Endodermal cell (in vitro differentiated cells): ENCODE data around the gene HNF1B. TPM values are rescaled to one million over a fixed set of nuclear protein-coding genes. Genes with fewer than 3 reads are reported as not detected.
A peak's percentile ranks its signal among the peaks of the same experiment; 100 is the strongest.

Experiments used
- DNase-seq: peaks from one replicate; pipeline ENCODE4 v3.0.0-alpha.2; 2017
- H3K27ac ChIP-seq: 2 replicates; pipeline ENCODE4 v1.5.1; 2013; ENCODE audit warnings: mild to moderate bottlenecking, low read depth, low read length, moderate library complexity
- H3K27me3 ChIP-seq: 2 replicates; pipeline ENCODE4 v1.6.1; 2013; ENCODE audit warnings: mild to moderate bottlenecking, low read length, moderate library complexity; ENCODE audit not compliant: insufficient read depth, control insufficient read depth, poor library complexity, severe bottlenecking
- H3K36me3 ChIP-seq: 2 replicates; pipeline ENCODE4 v1.7.0; 2013; ENCODE audit warnings: mild to moderate bottlenecking, low read length, moderate library complexity; ENCODE audit not compliant: control insufficient read depth, insufficient read depth
- H3K4me1 ChIP-seq: one replicate; pipeline ENCODE4 v1.7.0; 2013; ENCODE audit warnings: low read length; ENCODE audit not compliant: control insufficient read depth, insufficient read depth
- H3K4me3 ChIP-seq: 2 replicates; pipeline ENCODE4 v1.5.1; 2013; ENCODE audit warnings: mild to moderate bottlenecking, low read length, moderate library complexity
- H3K9ac ChIP-seq: 2 replicates; pipeline ENCODE4 v1.6.1; 2013; ENCODE audit warnings: mild to moderate bottlenecking, low read length, moderate library complexity; ENCODE audit not compliant: poor library complexity, severe bottlenecking; ENCODE audit errors: extremely low read depth
- H3K9me3 ChIP-seq: 2 replicates; pipeline ENCODE4 v1.6.1; 2013; ENCODE audit warnings: mild to moderate bottlenecking, low read length, moderate library complexity; ENCODE audit not compliant: control insufficient read depth
- H3K27ac Mint-ChIP-seq: 2 replicates; pipeline ENCODE4 v1.8.0; 2020; ENCODE audit warnings: mixed read lengths
- H3K27me3 Mint-ChIP-seq: 2 replicates; pipeline ENCODE4 v1.8.0; 2021; ENCODE audit warnings: mild to moderate bottlenecking, mixed read lengths; ENCODE audit not compliant: insufficient read depth
- H3K36me3 Mint-ChIP-seq: 2 replicates; pipeline ENCODE4 v1.8.0; 2020; ENCODE audit warnings: low read depth, mixed read lengths
- H3K4me1 Mint-ChIP-seq: 2 replicates; pipeline ENCODE4 v1.8.0; 2020; ENCODE audit warnings: mixed read lengths
- H3K4me3 Mint-ChIP-seq: 2 replicates; pipeline ENCODE4 v1.8.0; 2020; ENCODE audit warnings: mild to moderate bottlenecking, moderate library complexity, mixed read lengths
- H3K9me3 Mint-ChIP-seq: 2 replicates; pipeline ENCODE4 v1.8.0; 2020; ENCODE audit warnings: mild to moderate bottlenecking, mixed read lengths
- CTCF ChIP-seq: fragments of 200-600 bp; sonication (generic); conservative IDR thresholded peaks from 2 replicates; pipeline ENCODE4 v1.5.0; 2021; ENCODE audit warnings: antibody characterized with exemption, mild to moderate bottlenecking
- WGBS, 2 experiments: methylation state at CpG; one replicate each; pipeline versions ENCODE4 v1.1.5 to v1.1.7; 2013; ENCODE audit warnings: missing lambda C conversion rate in 2 of 2, mixed read lengths in 1 of 2; ENCODE audit not compliant: insufficient coverage in 1 of 2, insufficient read length in 1 of 2; 5-methylcytosine and 5-hydroxymethylcytosine counted together
- total RNA-seq, 2 donors: library from RNA; stranded (reverse); fragmentation: NEBNext Ultra II Directional in 1 of 2; extraction: Animal tissue kit (Norgen Biotek cat#: 25700) in 1 of 2; gene quantifications; 2 replicates in 1 of 2; 3 replicates in 1 of 2; pipeline ENCODE4 v1.2.1, GENCODE V29; 2021

HNF1B gene
- total RNA-seq, 2 donors from 2014 or later: 39.7 to 42.7 TPM

- WGBS, 2 experiments: 98 to 100% methylated on average over 1 of the region's 1 CpG
- Mint-ChIP-seq H3K36me3 (no peaks in the 10 kb centered on the region), H3K27ac (no peak overlapping the region), H3K4me1 (peaks cover 8% of the 10 kb centered on the region), H3K9me3 (no peaks in the 10 kb centered on the region), H3K27me3 (peaks cover 42% of the 10 kb centered on the region), H3K4me3 (no peak overlapping the region)
- Histone ChIP-seq H3K4me1 (peaks cover 3% of the 10 kb centered on the region), H3K4me3 (no peak overlapping the region), H3K27me3 (peaks cover 37% of the 10 kb centered on the region), H3K9ac (no peak overlapping the region), H3K36me3 (no peaks in the 10 kb centered on the region), H3K9me3 (no peaks in the 10 kb centered on the region), H3K27ac (no peak overlapping the region)
- no peak for TF ChIP-seq CTCF
- no peak for DNase-seq
These were observed 97.0 kb downstream of the HNF1B start for GRCh38 chr17:37647856-37648255.

GRCh38 chr17:37643869-37644268 is 101.0 kb downstream of the HNF1B start:
- peak overlapping the region; percentile 92 for H3K9ac ChIP-seq
- H3K4me1 Mint-ChIP-seq: peaks cover 11% of the 10 kb centered on the region
- 81 to 84% methylated on average over 3 of the region's 3 CpGs for WGBS, 2 experiments

GRCh38 chr17:37643118-37643766 is 101.6 kb downstream of the HNF1B start, which contains the start of gene DDX52:
Gene DDX52 (minus strand): TSS chr17:37643446. CDS start chr17:37643420, 26 bp downstream.
- Mint-ChIP-seq H3K9me3 (no peaks in the 10 kb centered on the region), H3K27ac (peak within 1 kb of the TSS; percentile 94), H3K4me3 (peak within 1 kb of the TSS; percentile 93), H3K36me3 (peaks cover 28% of the 10 kb centered on the region), H3K27me3 (peaks cover 34% of the 10 kb centered on the region), H3K4me1 (peaks cover 11% of the 10 kb centered on the region)
- no peaks in the 10 kb centered on the region for H3K9me3 ChIP-seq
- H3K27me3 ChIP-seq: peaks cover 28% of the 10 kb centered on the region
- H3K4me3 ChIP-seq: peak within 1 kb of the TSS; percentile 98
- 0 to 1% methylated on average over 9 to 42 of the region's 43 CpGs for WGBS, 2 experiments
- peak within 1 kb of the TSS; percentile 62 for H3K27ac ChIP-seq
- H3K4me1 ChIP-seq: peaks cover 3% of the 10 kb centered on the region
- H3K36me3 ChIP-seq: peaks cover 26% of the 10 kb centered on the region
- TF ChIP-seq CTCF: peak; percentile 27
- H3K9ac ChIP-seq: peak within 1 kb of the TSS; percentile 92
- peak; percentile 97 for DNase-seq

More at GRCh38 chr17:37643869-37644268, 101.0 kb downstream of the HNF1B start:
- Mint-ChIP-seq H3K36me3 (peaks cover 23% of the 10 kb centered on the region), H3K9me3 (no peaks in the 10 kb centered on the region), H3K27me3 (peaks cover 38% of the 10 kb centered on the region), H3K4me3 (peak overlapping the region; percentile 93), H3K27ac (no peak overlapping the region)
- no peaks in the 10 kb centered on the region for H3K9me3 ChIP-seq
- H3K27ac ChIP-seq: no peak overlapping the region
- H3K27me3 ChIP-seq: peaks cover 35% of the 10 kb centered on the region
- H3K4me3 ChIP-seq: peak overlapping the region; percentile 98
- peaks cover 20% of the 10 kb centered on the region for H3K36me3 ChIP-seq
- no peak for DNase-seq
- peaks cover 3% of the 10 kb centered on the region for H3K4me1 ChIP-seq
- no peak for TF ChIP-seq CTCF
